Measurements from ENCODE around the gene DCBLD2.
"Not testable (repeated sequence)": the region's sequence is repeated elsewhere in the genome, so short reads cannot be mapped to it uniquely, and the experiment has no call there.

- TF ChIP-seq CTCF, EP300 (IDR thresholded peaks at IDR 0.05): not testable (repeated sequence)
Observed at GRCh38 chr3:98857258-98857657, 44.2 kb downstream of the DCBLD2 start.
